Measurements from ENCODE around the gene SETD4. TPM values are rescaled to one million over a fixed set of nuclear protein-coding genes. Genes with fewer than 3 reads are reported as not detected.
A peak's percentile ranks its signal among the peaks of the same experiment; 100 is the strongest.

SETD4 gene
- total and polyA plus RNA-seq, 11 donors: 4.5 to 12.7 (median 10.4) TPM

- Histone ChIP-seq H3K4me3 (no peak overlapping the region), H3K4me1 (peaks cover 0 to 5% (median 0%) of the 10 kb centered on the region in 12 donors), H3K27me3 (no peaks in the 10 kb centered on the region), H3K36me3 (peaks cover 0 to 99% (median 94%) of the 10 kb centered on the region in 9 donors), H3K27ac (no peak overlapping the region), H3K9me3 (no peaks in the 10 kb centered on the region)
- ATAC-seq: no peak
- intact Hi-C loops (cut with DNase I): no loop called here
- 91 to 95% (median 95%) methylated on average over 2 of the region's 2 CpGs for WGBS, 4 donors
- no peak for TF ChIP-seq POLR2A (IDR thresholded peaks at IDR 0.05)
- TF ChIP-seq CTCF (IDR thresholded peaks at IDR 0.05): no peak
- no peak for DNase-seq
Measured at GRCh38 chr21:36040389-36040788, 19.9 kb downstream of the SETD4 start.

GRCh38 chr21:36039861-36040260, 20.5 kb downstream of the SETD4 start:
- intact Hi-C loops (cut with DNase I): no loop called here
- H3K4me3 ChIP-seq: no peak overlapping the region
- no peak overlapping the region for H3K27ac ChIP-seq
- H3K4me1 ChIP-seq: peaks cover 0 to 8% (median 0%) of the 10 kb centered on the region in 12 donors
- H3K36me3 ChIP-seq: peaks cover 0 to 99% (median 94%) of the 10 kb centered on the region in 9 donors
- ATAC-seq: no peak
- no peaks in the 10 kb centered on the region for H3K9me3 ChIP-seq
- WGBS, 4 donors: 71 to 81% (median 75%) methylated on average over 5 to 6 of the region's 6 CpGs
- DNase-seq: no peak
- TF ChIP-seq CTCF (IDR thresholded peaks at IDR 0.05) (no peak), POLR2A (IDR thresholded peaks at IDR 0.05) (no peak)
- no peaks in the 10 kb centered on the region for H3K27me3 ChIP-seq

DNA sequence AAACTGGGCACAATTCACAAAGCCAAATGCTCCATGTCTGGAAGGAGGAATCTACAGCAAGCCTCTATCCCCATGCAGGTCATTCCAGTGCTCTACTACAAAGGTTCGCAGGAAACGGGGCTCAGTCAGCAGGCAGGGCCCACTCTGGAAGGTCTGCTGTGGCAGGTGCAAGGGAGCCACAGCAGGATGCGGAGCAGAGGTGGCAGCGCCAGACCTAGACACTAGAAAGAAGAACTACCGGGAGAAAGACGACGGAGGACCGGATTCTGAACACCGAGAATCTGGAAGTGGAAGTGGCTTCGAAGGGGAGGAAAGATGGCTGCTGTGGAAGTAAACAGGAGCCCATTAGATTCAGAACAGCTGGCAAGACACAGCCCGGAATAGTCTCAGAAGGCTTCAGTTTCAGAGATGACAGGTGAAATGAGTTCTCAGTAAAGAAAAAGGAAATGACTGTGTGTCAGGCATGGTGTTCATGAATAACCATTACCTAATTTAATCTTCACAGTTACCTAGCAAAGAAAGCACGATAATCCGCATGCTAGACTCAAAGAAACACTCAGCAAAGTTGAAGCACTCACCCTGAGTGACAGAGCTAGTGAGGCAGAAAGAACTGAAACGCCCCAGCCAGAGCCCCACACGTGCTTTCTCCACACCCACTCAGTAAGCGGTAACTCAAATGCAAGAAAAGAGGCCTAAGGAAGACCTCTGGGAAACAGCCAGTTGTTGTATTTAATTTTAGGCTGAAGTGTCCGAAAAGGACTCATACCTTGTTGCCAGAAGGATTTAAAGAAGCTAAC, 21.4 kb downstream of the SETD4 start:
- no peaks in the 10 kb centered on the region for H3K9me3 ChIP-seq
- ATAC-seq (no peak), DNase-seq (no peak)
- H3K27me3 ChIP-seq: no peaks in the 10 kb centered on the region
- H3K4me1 ChIP-seq: peaks cover 0 to 8% (median 0%) of the 10 kb centered on the region in 12 donors
- H3K27ac ChIP-seq: no peak overlapping the region
- peaks cover 0 to 98% (median 93%) of the 10 kb centered on the region in 9 donors for H3K36me3 ChIP-seq
- TF ChIP-seq POLR2A (IDR thresholded peaks at IDR 0.05): no peak
- TF ChIP-seq CTCF (IDR thresholded peaks at IDR 0.05): no peak
- no peak overlapping the region for H3K4me3 ChIP-seq
- WGBS, 4 donors: 91 to 96% (median 95%) methylated on average over 17 of the region's 17 CpGs
- intact Hi-C loops (cut with DNase I): no loop called here

DNA sequence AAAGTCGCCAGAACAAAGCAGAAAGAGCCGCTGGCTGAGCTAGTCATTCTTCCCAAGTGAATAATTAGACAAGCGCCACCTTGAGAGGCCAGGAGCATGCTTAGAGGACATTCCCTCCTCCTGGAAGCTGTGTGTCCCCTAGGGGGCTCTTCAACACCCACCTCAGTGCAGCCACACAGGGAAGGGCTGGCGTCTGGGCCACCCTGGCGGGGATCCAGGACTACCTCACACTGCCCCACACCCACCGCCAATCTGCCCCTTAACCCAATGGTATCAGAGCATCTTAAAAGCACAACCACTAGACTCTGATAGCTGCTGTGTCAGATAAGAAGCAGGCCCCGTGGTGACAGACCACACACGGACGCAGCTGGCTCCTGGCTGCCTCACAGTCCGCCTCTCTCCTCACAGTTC, 24.9 kb downstream of the SETD4 start:
- H3K27ac ChIP-seq: no peak overlapping the region
- DNase-seq: no peak
- 50 to 64% (median 57%) methylated on average over 7 to 10 of the region's 10 CpGs for WGBS, 4 donors
- ATAC-seq: peak; percentile 35 to 74 (median 50)
- TF ChIP-seq CTCF (IDR thresholded peaks at IDR 0.05) (no peak), POLR2A (IDR thresholded peaks at IDR 0.05) (no peak)
- H3K4me1 ChIP-seq: peaks cover 0 to 8% (median 0%) of the 10 kb centered on the region in 12 donors
- intact Hi-C loops (cut with DNase I): no loop called here
- H3K27me3 ChIP-seq: no peaks in the 10 kb centered on the region
- peaks cover 0 to 67% (median 63%) of the 10 kb centered on the region in 9 donors for H3K36me3 ChIP-seq
- no peak overlapping the region for H3K4me3 ChIP-seq
- no peaks in the 10 kb centered on the region for H3K9me3 ChIP-seq
